Urinary bladder (tissue), 4 donors: Measurements from ENCODE around the gene DHRS7B. TPM values are rescaled to one million over a fixed set of nuclear protein-coding genes. Genes with fewer than 3 reads are reported as not detected.

Source experiments
- DNase-seq: peaks from one replicate; pipeline ENCODE4 v3.0.0-alpha.2; 2015; ENCODE audit errors: extremely low spot score
- H3K27ac ChIP-seq: one replicate; pipeline ENCODE4 v1.5.1; 2013; ENCODE audit warnings: low read depth, mild to moderate bottlenecking, moderate library complexity
- H3K36me3 ChIP-seq: one replicate; pipeline ENCODE4 v1.6.1; 2013; ENCODE audit warnings: mild to moderate bottlenecking, moderate library complexity; ENCODE audit not compliant: insufficient read depth
- H3K4me1 ChIP-seq: one replicate; pipeline ENCODE4 v1.6.1; 2013; ENCODE audit warnings: mild to moderate bottlenecking, moderate library complexity; ENCODE audit not compliant: insufficient read depth
- H3K4me3 ChIP-seq: one replicate; pipeline ENCODE4 v1.5.1; 2013; ENCODE audit warnings: low read depth, low read length
- WGBS: extraction: QIAGEN DNeasy Blood & Tissue Kit; methylation state at CpG from one replicate; pipeline ENCODE4 v1.1.7; 2013; 5-methylcytosine and 5-hydroxymethylcytosine counted together
- polyA plus RNA-seq: library from polyadenylated mRNA; stranded (reverse); fragments of 200-250 nt; gene quantifications from one replicate; pipeline ENCODE4 v1.2.3, GENCODE V29; 2013
- total RNA-seq: library from RNA; depleted of rRNA; stranded (reverse); fragments of >200 nt; gene quantifications from one replicate; pipeline ENCODE4 v1.2.3, GENCODE V29; 2014
- donor health status: healthy with polysubstance abuse.
- donor health status: healthy.

Gene DHRS7B
- total and polyA plus RNA-seq, 2 donors, result 14.5 to 33.4 TPM

DNA sequence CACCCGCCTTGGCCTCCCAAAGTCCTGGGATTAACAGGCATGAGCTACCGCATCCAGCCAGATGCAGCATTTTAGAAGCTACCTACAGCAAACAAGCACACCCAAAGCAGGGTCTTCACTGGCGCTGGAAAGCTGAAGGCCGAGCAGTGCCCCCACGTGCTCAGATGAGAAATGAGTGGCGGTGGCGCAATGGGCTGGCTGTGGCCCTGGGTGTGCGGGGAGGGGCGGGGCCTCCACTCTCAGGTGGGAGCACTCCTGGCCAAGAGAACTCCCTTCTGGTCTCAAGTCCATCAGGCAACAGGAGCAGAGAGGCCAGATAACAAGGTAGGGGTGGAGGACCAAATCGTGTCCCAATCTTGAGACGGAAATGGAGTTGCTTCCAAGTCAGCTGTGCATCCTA is 75.1 kb downstream of the DHRS7B start:
- no peaks in the 10 kb centered on the region for H3K36me3 ChIP-seq
- no peak for DNase-seq
- no peaks in the 10 kb centered on the region for H3K4me1 ChIP-seq
- H3K4me3 ChIP-seq, result no peak overlapping the region
- H3K27ac ChIP-seq, result no peak overlapping the region
- WGBS, result 94% methylated on average over 11 of the region's 11 CpGs

GRCh38 chr17:21202512-21202911 is 75.7 kb downstream of the DHRS7B start:
- Histone ChIP-seq H3K4me3 (no peak overlapping the region), H3K4me1 (no peaks in the 10 kb centered on the region), H3K36me3 (no peaks in the 10 kb centered on the region), H3K27ac (no peak overlapping the region)
- no peak for DNase-seq
- WGBS, result 88% methylated on average over 12 of the region's 12 CpGs

- no peak overlapping the region for H3K4me3 ChIP-seq
- DNase-seq, result no peak
- WGBS, result 67% methylated on average over 9 of the region's 9 CpGs
- no peaks in the 10 kb centered on the region for H3K4me1 ChIP-seq
- no peak overlapping the region for H3K27ac ChIP-seq
- no peaks in the 10 kb centered on the region for H3K36me3 ChIP-seq
Observed at GRCh38 chr17:21204935-21205334, 78.2 kb downstream of the DHRS7B start.

GRCh38 chr17:21208352-21208751 is 81.6 kb downstream of the DHRS7B start:
- DNase-seq, result no peak
- H3K4me3 ChIP-seq, result no peak overlapping the region
- no peak overlapping the region for H3K27ac ChIP-seq
- no peaks in the 10 kb centered on the region for H3K36me3 ChIP-seq
- WGBS, result 83% methylated on average over 7 of the region's 7 CpGs
- peaks cover 4% of the 10 kb centered on the region for H3K4me1 ChIP-seq

- Histone ChIP-seq H3K27ac (no peak overlapping the region), H3K4me1 (peaks cover 4% of the 10 kb centered on the region), H3K36me3 (no peaks in the 10 kb centered on the region), H3K4me3 (no peak overlapping the region)
- 84% methylated on average over 17 of the region's 17 CpGs for WGBS
- DNase-seq, result no peak
Observed at GRCh38 chr17:21209511-21210175, 82.9 kb downstream of the DHRS7B start.

DNA sequence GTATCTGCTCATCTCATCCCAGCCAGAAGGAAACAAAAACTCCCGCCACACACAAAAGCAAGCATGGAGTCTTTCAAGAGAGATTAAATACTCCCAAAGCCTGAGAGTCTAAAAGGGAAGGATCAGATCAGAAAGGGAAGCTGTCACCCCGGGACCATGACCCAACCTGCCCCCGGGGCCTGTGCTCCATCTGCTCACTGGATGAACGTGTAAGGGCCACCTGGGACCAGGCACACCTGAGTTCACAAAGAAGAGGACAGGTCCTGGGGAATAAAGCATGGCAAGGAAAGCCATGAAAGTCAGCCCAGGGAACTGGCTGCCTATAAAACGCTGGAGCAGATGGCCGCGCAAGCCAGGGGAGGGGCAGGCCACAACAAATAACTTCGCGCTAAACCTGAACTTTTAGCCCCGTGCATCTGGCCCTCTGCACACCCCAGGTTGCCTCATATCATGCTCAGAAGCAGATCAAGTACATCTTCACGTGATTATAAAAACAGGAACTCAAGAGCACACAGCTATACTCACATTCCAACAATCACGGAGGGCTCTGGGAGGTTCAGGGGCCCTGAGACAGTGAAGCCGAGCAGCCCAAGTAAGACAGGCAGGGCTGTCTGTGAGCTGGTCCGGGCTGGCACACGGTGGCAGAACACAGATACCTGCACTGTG is 83.8 kb downstream of the DHRS7B start:
- H3K27ac ChIP-seq, result no peak overlapping the region
- 63% methylated on average over 15 of the region's 15 CpGs for WGBS
- H3K4me3 ChIP-seq, result no peak overlapping the region
- peaks cover 4% of the 10 kb centered on the region for H3K4me1 ChIP-seq
- H3K36me3 ChIP-seq, result no peaks in the 10 kb centered on the region
- DNase-seq, result no peak

DNA sequence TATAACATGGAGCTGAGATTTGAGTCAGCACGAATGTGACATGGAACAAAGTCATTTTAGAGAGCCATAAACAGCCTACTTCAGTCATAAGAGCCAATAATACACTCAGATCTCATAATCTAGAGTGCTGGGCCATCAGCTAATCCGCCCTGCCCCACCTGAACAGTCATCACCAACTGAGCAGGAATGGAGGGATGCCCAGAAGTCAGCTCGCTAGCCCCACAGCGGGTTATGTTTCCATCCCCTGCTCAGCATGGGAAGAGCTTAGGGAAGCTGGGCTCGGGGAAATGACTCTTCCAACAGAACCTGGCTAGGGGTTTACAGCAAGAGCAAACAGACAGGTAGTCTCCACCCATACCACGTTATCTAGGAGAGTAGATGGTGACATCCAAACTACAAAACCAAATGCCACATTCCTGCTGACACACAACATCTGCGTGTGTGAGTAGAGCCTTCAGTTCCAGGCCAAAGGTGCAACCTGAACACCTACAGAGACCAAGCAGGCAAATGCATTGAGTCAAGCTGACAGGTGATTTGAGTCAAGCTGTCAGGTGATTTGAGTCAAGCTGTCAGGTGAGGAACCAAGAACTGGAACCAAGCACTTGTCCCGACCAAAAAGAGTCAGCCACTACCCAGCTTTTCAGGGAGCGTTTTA is 85.2 kb downstream of the DHRS7B start:
- no peak overlapping the region for H3K4me3 ChIP-seq
- DNase-seq, result no peak
- no peaks in the 10 kb centered on the region for H3K36me3 ChIP-seq
- 73% methylated on average over 9 of the region's 9 CpGs for WGBS
- H3K27ac ChIP-seq, result no peak overlapping the region
- peaks cover 4% of the 10 kb centered on the region for H3K4me1 ChIP-seq

- 5% methylated on average over 18 of the region's 18 CpGs for WGBS
- Histone ChIP-seq H3K36me3 (no peaks in the 10 kb centered on the region), H3K4me1 (peaks cover 4% of the 10 kb centered on the region), H3K27ac (no peak overlapping the region), H3K4me3 (peak overlapping the region; percentile 98)
- no peak for DNase-seq
Observed at GRCh38 chr17:21212826-21213637, 86.3 kb downstream of the DHRS7B start.

DNA sequence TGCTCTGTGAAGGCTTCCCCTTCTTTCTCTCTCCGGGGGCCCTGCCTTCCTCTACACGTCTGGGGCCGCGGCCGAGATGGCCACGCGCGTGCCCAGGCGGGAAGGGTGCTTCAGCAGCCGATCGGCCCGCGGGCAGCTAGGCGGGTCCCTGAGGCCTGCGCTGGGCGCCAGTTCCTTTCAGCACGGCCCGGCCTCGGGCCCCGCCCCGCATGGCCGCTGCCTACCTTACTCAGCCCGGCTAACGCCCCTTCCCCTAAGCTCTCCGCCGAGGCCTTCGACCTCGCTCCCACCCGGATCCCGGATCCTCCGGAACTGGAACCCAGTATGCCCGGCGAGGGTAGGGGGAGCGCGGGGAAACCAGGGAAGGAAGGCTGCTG is 86.9 kb downstream of the DHRS7B start:
- DNase-seq, result no peak
- peak overlapping the region; percentile 76 for H3K27ac ChIP-seq
- no peaks in the 10 kb centered on the region for H3K36me3 ChIP-seq
- under 1% methylated on average over 35 of the region's 35 CpGs for WGBS
- peak overlapping the region; percentile 98 for H3K4me3 ChIP-seq
- peaks cover 4% of the 10 kb centered on the region for H3K4me1 ChIP-seq

- peak within 1 kb of the TSS; percentile 98 for H3K4me3 ChIP-seq
- DNase-seq, result peak; percentile 78
- H3K4me1 ChIP-seq, result peaks cover 4% of the 10 kb centered on the region
- peak within 1 kb of the TSS; percentile 98 for H3K27ac ChIP-seq
- H3K36me3 ChIP-seq, result no peaks in the 10 kb centered on the region
- under 1% methylated on average over 76 of the region's 76 CpGs for WGBS
Observed at GRCh38 chr17:21214015-21214776, 87.4 kb downstream of the DHRS7B start, which contains the start of gene TMEM11. TMEM11 (minus strand) TSS chr17:21214161; CDS start chr17:21214152, 9 bp downstream.

DNA sequence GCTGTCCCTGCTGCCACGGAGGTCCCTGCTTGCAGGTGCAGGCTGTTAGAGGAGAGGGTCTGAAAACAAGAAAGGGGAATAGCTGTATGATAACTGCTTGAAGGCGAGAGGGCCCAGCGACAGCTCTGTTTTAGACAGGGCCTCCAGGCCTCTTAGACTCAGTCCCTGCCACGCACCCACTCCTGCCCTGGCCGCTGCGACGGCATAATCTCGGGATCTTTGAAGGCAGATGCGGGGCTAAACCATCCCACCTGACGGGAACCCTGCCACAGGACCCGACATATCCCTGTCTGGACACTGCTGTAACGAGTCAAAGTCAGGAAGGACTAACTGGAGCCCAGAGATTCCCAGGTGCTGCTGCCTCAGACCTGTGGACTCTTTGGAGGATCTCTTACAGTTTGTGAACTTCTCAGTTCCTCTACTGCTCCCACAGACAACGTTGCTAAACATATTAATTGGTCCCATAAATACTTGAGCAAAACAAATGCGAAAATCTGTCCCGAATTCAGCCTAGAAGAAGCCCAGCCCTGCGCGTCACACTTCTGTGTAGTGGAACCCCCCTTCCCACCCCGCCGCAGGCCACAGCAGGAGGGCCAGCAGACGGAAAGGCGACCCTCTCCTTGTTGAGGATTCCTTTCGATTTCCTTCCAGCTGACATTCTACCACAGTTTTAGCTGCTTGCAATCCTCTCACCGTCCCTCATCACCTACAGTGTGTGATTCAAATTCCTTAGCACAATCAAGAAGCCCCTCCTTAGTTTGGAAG is 88.2 kb downstream of the DHRS7B start:
- H3K27ac ChIP-seq, result peak overlapping the region; percentile 98
- no peaks in the 10 kb centered on the region for H3K36me3 ChIP-seq
- 9% methylated on average over 23 of the region's 23 CpGs for WGBS
- peak overlapping the region; percentile 98 for H3K4me3 ChIP-seq
- no peak for DNase-seq
- peaks cover 4% of the 10 kb centered on the region for H3K4me1 ChIP-seq

- DNase-seq, result no peak
- Histone ChIP-seq H3K4me1 (peaks cover 4% of the 10 kb centered on the region), H3K36me3 (no peaks in the 10 kb centered on the region), H3K4me3 (no peak overlapping the region), H3K27ac (no peak overlapping the region)
- 89% methylated on average over 6 of the region's 6 CpGs for WGBS
Observed at GRCh38 chr17:21215935-21216334, 89.2 kb downstream of the DHRS7B start.
